H1 (cell line): Measurements from ENCODE around the gene RIBC2. TPM values are rescaled to one million over a fixed set of nuclear protein-coding genes. Genes with fewer than 3 reads are reported as not detected.

Experiments used
- CTCF ChIA-PET: fragments of 300-600 bp; sonication (Branson Sonifier 250); formaldehyde crosslinking; loops from one replicate; lab custom pipeline; 2021; ENCODE audit not compliant: partially characterized antibody; lab: Charles Lee
- POLR2A ChIA-PET: fragments of 300-600 bp; sonication (Branson Sonifier 250); formaldehyde crosslinking; loops from one replicate; lab custom pipeline; 2021; ENCODE audit warnings: inconsistent platforms; ENCODE audit not compliant: partially characterized antibody; lab: Charles Lee
- DNase-seq, 2 experiments: peaks; one replicate each; pipeline versions ENCODE4 v3.0.0 to v3.0.0-alpha.2; 2010 to 2022; ENCODE audit warnings: low spot score in 2 of 2, low read depth in 1 of 2, mixed read lengths in 1 of 2
- FAIRE-seq: peaks from 2 replicates; lab custom pipeline; 2011; peaks lifted over from hg19 to GRCh38; lab: Jason Lieb, UNC
- H2AFZ ChIP-seq: 2 replicates; pipeline ENCODE4 v1.8.1; 2012; ENCODE audit warnings: low read length, inconsistent platforms
- H2AK5ac ChIP-seq: 2 replicates; pipeline ENCODE4 v1.6.1; 2013; ENCODE audit warnings: low read depth, low read length
- H2BK120ac ChIP-seq: replicated peaks from 2 replicates; pipeline ENCODE3; 2013; ENCODE audit warnings: low read depth, low read length, inconsistent platforms
- H2BK12ac ChIP-seq: 2 replicates; pipeline ENCODE4 v1.6.1; 2013; ENCODE audit warnings: low read depth, low read length
- H2BK15ac ChIP-seq: 2 replicates; pipeline ENCODE4 v1.6.1; 2013; ENCODE audit warnings: low read length
- H2BK20ac ChIP-seq: 2 replicates; pipeline ENCODE4 v1.6.1; 2013; ENCODE audit warnings: low read length
- H2BK5ac ChIP-seq: 2 replicates; pipeline ENCODE4 v1.6.1; 2013; ENCODE audit warnings: low read depth, low read length
- H3K14ac ChIP-seq: 2 replicates; pipeline ENCODE4 v1.6.1; 2013; ENCODE audit warnings: inconsistent platforms; ENCODE audit not compliant: insufficient read length
- H3K18ac ChIP-seq: 2 replicates; pipeline ENCODE4 v1.6.1; 2013; ENCODE audit warnings: low read length; ENCODE audit errors: extremely low read depth
- H3K23ac ChIP-seq: 2 replicates; pipeline ENCODE4 v1.6.1; 2013; ENCODE audit warnings: inconsistent platforms; ENCODE audit not compliant: insufficient read length
- H3K23me2 ChIP-seq: 2 replicates; pipeline ENCODE4 v1.6.1; 2013; ENCODE audit warnings: low read depth, low read length
- H3K27ac ChIP-seq: 2 replicates; pipeline ENCODE4 v1.6.1; 2011; ENCODE audit warnings: low read depth, low read length, inconsistent platforms
- H3K27me3 ChIP-seq, 4 experiments: replicated peaks in 1 of 4; 1 replicate in 1 of 4; 2 replicates in 3 of 4; pipeline versions ENCODE4 v1.6.1 to v1.8.1; 2011 to 2013; ENCODE audit warnings: low read length in 3 of 4, mild to moderate bottlenecking in 3 of 4, inconsistent platforms in 2 of 4, mixed read lengths in 2 of 4, moderate library complexity in 1 of 4; ENCODE audit not compliant: control insufficient read depth in 3 of 4, insufficient read depth in 3 of 4; ENCODE audit errors: extremely low read depth in 1 of 4
- H3K36me3 ChIP-seq, 4 experiments: 2 replicates each; pipeline versions ENCODE4 v1.6.1 to v1.8.1; 2011 to 2013; ENCODE audit warnings: mild to moderate bottlenecking in 4 of 4, low read length in 3 of 4, moderate library complexity in 2 of 4, control low read depth in 1 of 4, inconsistent platforms in 1 of 4; ENCODE audit not compliant: insufficient read depth in 4 of 4, control insufficient read depth in 2 of 4
- H3K4ac ChIP-seq: replicated peaks from 2 replicates; pipeline ENCODE3; 2013; ENCODE audit warnings: low read length, low read depth, mixed read lengths, inconsistent platforms; ENCODE audit not compliant: insufficient read length
- H3K4me1 ChIP-seq, 4 experiments: replicated peaks in 1 of 4; 1 replicate in 1 of 4; 2 replicates in 3 of 4; pipeline versions ENCODE4 v1.6.1 to v1.8.1; 2011 to 2013; ENCODE audit warnings: low read length in 3 of 4, inconsistent platforms in 2 of 4, mixed read lengths in 1 of 4; ENCODE audit not compliant: insufficient read depth in 4 of 4, control insufficient read depth in 3 of 4
- H3K4me2 ChIP-seq, 2 experiments: 2 replicates each; pipeline versions ENCODE4 v1.6.1 to v1.8.1; 2011 to 2013; ENCODE audit warnings: low read depth in 2 of 2, low read length in 2 of 2, control low read depth in 1 of 2, inconsistent platforms in 1 of 2, mild to moderate bottlenecking in 1 of 2; ENCODE audit not compliant: insufficient read depth in 1 of 2
- H3K4me3 ChIP-seq, 4 experiments: fragments of 200-600, 300-600 bp in 1 of 4; sonication (generic), shearing (Covaris generic), sonication (Bioruptor Twin) in 1 of 4; 2 replicates each; pipeline versions ENCODE4 v1.5.1 to v1.8.1; 2011 to 2016; ENCODE audit warnings: low read length in 4 of 4, low read depth in 3 of 4, control low read depth in 2 of 4, inconsistent platforms in 2 of 4, mild to moderate bottlenecking in 2 of 4, mixed read lengths in 1 of 4, moderate library complexity in 1 of 4; ENCODE audit not compliant: insufficient read depth in 2 of 4; ENCODE audit errors: extremely low read depth in 1 of 4
- H3K56ac ChIP-seq: replicated peaks from 2 replicates; pipeline ENCODE3; 2013; ENCODE audit warnings: low read depth, mild to moderate bottlenecking, mixed read lengths, low read length, inconsistent platforms; ENCODE audit not compliant: insufficient read length
- H3K79me1 ChIP-seq: 2 replicates; pipeline ENCODE4 v1.6.1; 2013; ENCODE audit warnings: low read depth, low read length, control low read depth
- H3K79me2 ChIP-seq, 2 experiments: 2 replicates each; pipeline versions ENCODE4 v1.6.1 to v1.8.1; 2012 to 2013; ENCODE audit warnings: low read length in 2 of 2, mild to moderate bottlenecking in 2 of 2, inconsistent platforms in 1 of 2; ENCODE audit not compliant: insufficient read depth in 2 of 2, control insufficient read depth in 1 of 2
- H3K9ac ChIP-seq, 4 experiments: replicated peaks in 1 of 4; 1 replicate in 1 of 4; 2 replicates in 3 of 4; pipeline versions ENCODE4 v1.6.1 to v1.8.1; 2011 to 2013; ENCODE audit warnings: low read depth in 3 of 4, low read length in 3 of 4, control low read depth in 2 of 4, mild to moderate bottlenecking in 2 of 4, moderate library complexity in 2 of 4, inconsistent platforms in 1 of 4; ENCODE audit errors: extremely low read depth in 1 of 4
- H3K9me3 ChIP-seq, 2 experiments: 2 replicates each; pipeline versions ENCODE4 v1.6.1 to v1.8.1; 2012 to 2013; ENCODE audit warnings: mild to moderate bottlenecking in 2 of 2, moderate library complexity in 2 of 2, control low read depth in 1 of 2, inconsistent platforms in 1 of 2, low read depth in 1 of 2, low read length in 1 of 2, mixed read lengths in 1 of 2; ENCODE audit not compliant: insufficient read depth in 2 of 2
- H4K20me1 ChIP-seq, 2 experiments: replicated peaks in 1 of 2; 2 replicates each; pipeline versions ENCODE3 to v1.8.1; 2011 to 2013; ENCODE audit warnings: inconsistent platforms in 2 of 2, low read length in 2 of 2, mild to moderate bottlenecking in 1 of 2; ENCODE audit not compliant: insufficient read depth in 2 of 2, control insufficient read depth in 1 of 2
- H4K5ac ChIP-seq: 2 replicates; pipeline ENCODE4 v1.6.1; 2013; ENCODE audit warnings: low read length, low read depth, mixed read lengths, inconsistent platforms; ENCODE audit not compliant: insufficient read length
- H4K8ac ChIP-seq: 2 replicates; pipeline ENCODE4 v1.8.0; 2013; ENCODE audit warnings: mild to moderate bottlenecking, moderate library complexity, low read length, inconsistent platforms; ENCODE audit not compliant: insufficient read depth; ENCODE audit errors: extremely low read depth
- H4K91ac ChIP-seq: replicated peaks from 2 replicates; pipeline ENCODE3; 2013; ENCODE audit warnings: low read length, mixed read lengths, inconsistent platforms; ENCODE audit not compliant: insufficient read length
- FOSL1 ChIP-seq: IDR thresholded peaks from 2 replicates; pipeline ENCODE4 v1.6.1; 2011; ENCODE audit warnings: mild to moderate bottlenecking, low read depth, low read length, moderate library complexity; ENCODE audit not compliant: insufficient read depth
- RAD21 ChIP-seq, 2 experiments: IDR thresholded peaks in 1 of 2; conservative IDR thresholded peaks in 1 of 2; 2 replicates each; pipeline ENCODE4 v1.6.1; 2011; ENCODE audit warnings: low read depth in 2 of 2, low read length in 2 of 2, improper control_type of control experiment in 1 of 2, inconsistent platforms in 1 of 2, mild to moderate bottlenecking in 1 of 2, moderate library complexity in 1 of 2
- TAF1 ChIP-seq: IDR thresholded peaks from 2 replicates; pipeline ENCODE4 v1.6.1; 2011; ENCODE audit warnings: mild to moderate bottlenecking, low read depth, low read length
- whole genome bisulfite sequencing, 2 experiments: shearing (Covaris generic) in 1 of 2; methylation state at CpG; one replicate each; pipeline versions ENCODE4 v1.1.6 to v1.1.7; 2013 to 2015; ENCODE audit warnings: low lambda C conversion rate in 2 of 2, mixed read lengths in 2 of 2, inconsistent platforms in 1 of 2, low coverage in 1 of 2, missing lambda C conversion rate in 1 of 2; ENCODE audit not compliant: insufficient replicate concordance in 2 of 2, insufficient coverage in 1 of 2, insufficient read length in 1 of 2; ENCODE audit errors: extremely low coverage in 1 of 2, missing lambda C conversion rate in 1 of 2; 5-methylcytosine and 5-hydroxymethylcytosine counted together
- polyA plus RNA-seq, 7 experiments: library from polyadenylated mRNA; depleted of rRNA in 3 of 7; stranded (reverse) in 5 of 7; unstranded in 2 of 7; fragments of >200 nt in 5 of 7; fragments of 200-250 nt in 2 of 7; gene quantifications; 1 replicate in 5 of 7; 2 replicates in 1 of 7; 4 replicates in 1 of 7; pipeline versions ENCODE4 v1.2.1 to v1.2.3, GENCODE V29; 2011 to 2013; ENCODE audit warnings: missing spikeins in 2 of 7, mixed read lengths in 2 of 7
- total RNA-seq: library from RNA; stranded (reverse); fragmentation: NEBNext Ultra II Directional; extraction: Animal tissue kit (Norgen Biotek cat#: 25700); gene quantifications from 2 replicates; pipeline ENCODE4 v1.2.1, GENCODE V29; 2021

RIBC2 gene
- total and polyA plus RNA-seq, 2 of the 8 experiments (the other 6 are each of a cell fraction or from before 2014, with no cell fraction given) = 0.79 to 2.1 TPM

DNA sequence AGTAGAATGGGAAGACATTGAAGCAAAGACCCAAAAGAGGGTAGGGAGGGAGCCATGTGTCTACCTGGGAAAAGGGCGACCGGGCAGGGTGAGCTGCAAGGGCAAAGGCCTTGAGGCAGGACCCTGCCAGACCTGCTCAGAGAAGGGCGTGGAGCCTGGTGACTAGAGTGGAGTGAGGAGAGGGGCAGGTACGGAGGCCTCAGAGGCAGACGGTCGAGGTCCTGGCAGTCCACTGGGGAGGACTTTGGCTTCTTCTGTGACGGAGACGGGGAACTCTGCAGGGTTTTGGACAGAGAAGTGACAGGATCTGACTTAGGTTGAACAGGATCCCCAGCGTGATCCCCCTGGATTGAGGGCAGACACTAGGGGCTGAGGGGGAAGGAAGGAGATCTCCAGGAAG lies 12.9 kb downstream of the RIBC2 start:
- 92% methylated on average over 9 of the region's 9 CpGs; no CpG with 5 or more reads in 1 of the 2 experiments for WGBS, 2 experiments

More for the DNA sequence above, 12.9 kb downstream of the RIBC2 start:
- Histone ChIP-seq H2BK120ac (no peak overlapping the region), H3K23me2 (no peaks in the 10 kb centered on the region), H3K9me3 (no peaks in the 10 kb centered on the region), H3K4me1 (no peaks in the 10 kb centered on the region; a peak in 1 of 7 replicates), H2BK5ac (no peak overlapping the region), H3K23ac (no peak overlapping the region), H4K8ac (no peak overlapping the region), H4K20me1 (no peaks in the 10 kb centered on the region), H3K4me3 (no peak overlapping the region), H2BK20ac (no peak overlapping the region), H3K4me2 (no peak overlapping the region), H3K56ac (no peak overlapping the region)
- ChIA-PET POLR2A (no interaction called here), CTCF (interaction anchor here (2.2 kb wide), 1 partner anchor 8 kb away, joined by 7 read pairs; no protein-coding TSS in a partner anchor)
- TF ChIP-seq FOSL1 = no peak
- TF ChIP-seq TAF1 = no peak
- TF ChIP-seq RAD21 (IDR thresholded peaks at IDR 0.05 in 1 of 2, conservative IDR thresholded peaks at IDR 0.05 in 1 of 2; ENCODE audit: low read depth in 2 of 2, low read length in 2 of 2) = no peak
- TF ChIP-seq, all 59 proteins: peak for 0
- Histone ChIP-seq H3K36me3 (no peaks in the 10 kb centered on the region; a peak in 1 of 8 replicates), H3K27me3 (no peaks in the 10 kb centered on the region), H3K79me1 (no peaks in the 10 kb centered on the region), H2AFZ (no peak overlapping the region), H4K5ac (no peak overlapping the region), H2BK12ac (no peak overlapping the region), H3K14ac (no peak overlapping the region), H3K79me2 (no peaks in the 10 kb centered on the region), H3K18ac (no peak overlapping the region), H3K27ac (no peak overlapping the region), H4K91ac (no peak overlapping the region), H3K4ac (no peak overlapping the region), H3K9ac (no peak overlapping the region), H2AK5ac (no peak overlapping the region), H2BK15ac (no peak overlapping the region)
- DNase-seq (no peak), FAIRE-seq (no peak)
